Measurements from ENCODE around the gene BCL11A.

DNA sequence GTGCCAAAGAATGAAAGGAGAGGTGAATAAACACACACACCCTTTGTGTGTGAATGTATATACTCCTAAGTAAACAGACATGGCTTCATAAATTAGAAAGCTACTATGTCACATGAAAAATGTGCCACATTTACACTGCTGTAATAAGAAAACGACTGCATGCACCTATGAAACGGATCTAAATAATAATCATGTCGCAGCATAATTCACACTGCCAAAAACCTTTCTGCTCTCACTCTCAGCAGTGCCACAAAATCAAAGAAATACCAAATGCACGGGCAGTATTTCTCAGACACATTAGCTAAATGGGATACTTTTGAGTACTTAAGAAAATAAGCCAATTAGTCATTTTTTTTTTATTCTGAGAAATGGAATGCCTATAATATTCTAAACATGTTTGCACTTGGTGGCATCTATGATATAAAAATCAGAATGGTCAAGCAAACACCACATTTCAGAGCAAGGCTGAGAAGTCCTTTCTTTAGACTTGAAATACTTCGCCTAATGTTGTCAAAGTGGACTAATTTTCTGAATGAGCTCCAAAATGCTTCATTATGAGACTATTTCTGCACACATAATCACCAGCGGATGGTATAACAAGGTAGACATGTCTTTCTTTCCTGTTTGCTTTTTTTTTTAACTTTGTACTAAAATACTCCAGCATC, 6.6 kb downstream of the BCL11A start:
- TF ChIP-seq EP300 (IDR thresholded peaks at IDR 0.05), result no peak
- TF ChIP-seq, protein P1, sequence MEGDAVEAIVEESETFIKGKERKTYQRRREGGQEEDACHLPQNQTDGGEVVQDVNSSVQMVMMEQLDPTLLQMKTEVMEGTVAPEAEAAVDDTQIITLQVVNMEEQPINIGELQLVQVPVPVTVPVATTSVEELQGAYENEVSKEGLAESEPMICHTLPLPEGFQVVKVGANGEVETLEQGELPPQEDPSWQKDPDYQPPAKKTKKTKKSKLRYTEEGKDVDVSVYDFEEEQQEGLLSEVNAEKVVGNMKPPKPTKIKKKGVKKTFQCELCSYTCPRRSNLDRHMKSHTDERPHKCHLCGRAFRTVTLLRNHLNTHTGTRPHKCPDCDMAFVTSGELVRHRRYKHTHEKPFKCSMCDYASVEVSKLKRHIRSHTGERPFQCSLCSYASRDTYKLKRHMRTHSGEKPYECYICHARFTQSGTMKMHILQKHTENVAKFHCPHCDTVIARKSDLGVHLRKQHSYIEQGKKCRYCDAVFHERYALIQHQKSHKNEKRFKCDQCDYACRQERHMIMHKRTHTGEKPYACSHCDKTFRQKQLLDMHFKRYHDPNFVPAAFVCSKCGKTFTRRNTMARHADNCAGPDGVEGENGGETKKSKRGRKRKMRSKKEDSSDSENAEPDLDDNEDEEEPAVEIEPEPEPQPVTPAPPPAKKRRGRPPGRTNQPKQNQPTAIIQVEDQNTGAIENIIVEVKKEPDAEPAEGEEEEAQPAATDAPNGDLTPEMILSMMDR (IDR thresholded peaks at IDR 0.05), result no peak
- no peak for TF ChIP-seq POLR2A (IDR thresholded peaks at IDR 0.05)
- TF ChIP-seq POLR2AphosphoS5 (IDR thresholded peaks at IDR 0.05), result no peak

Measured in upper lobe of left lung (tissue), 4 donors.